ENCODE data around the gene KAZN.

Gene KAZN

GRCh38 chr1:14615549-14616218 lies 17.2 kb downstream of the KAZN start:
- no peak for TF ChIP-seq CTCF (IDR thresholded peaks at IDR 0.05; ENCODE audit: borderline replicate concordance, control extremely low read depth, extremely low read depth, insufficient read depth, missing control alignments)
- DNase-seq (ENCODE audit: low spot score) = no peak
- in situ Hi-C loops (cut with MboI; ENCODE audit: low sequenced_read_pairs, unreplicated experiment) = no loop called here

DNA sequence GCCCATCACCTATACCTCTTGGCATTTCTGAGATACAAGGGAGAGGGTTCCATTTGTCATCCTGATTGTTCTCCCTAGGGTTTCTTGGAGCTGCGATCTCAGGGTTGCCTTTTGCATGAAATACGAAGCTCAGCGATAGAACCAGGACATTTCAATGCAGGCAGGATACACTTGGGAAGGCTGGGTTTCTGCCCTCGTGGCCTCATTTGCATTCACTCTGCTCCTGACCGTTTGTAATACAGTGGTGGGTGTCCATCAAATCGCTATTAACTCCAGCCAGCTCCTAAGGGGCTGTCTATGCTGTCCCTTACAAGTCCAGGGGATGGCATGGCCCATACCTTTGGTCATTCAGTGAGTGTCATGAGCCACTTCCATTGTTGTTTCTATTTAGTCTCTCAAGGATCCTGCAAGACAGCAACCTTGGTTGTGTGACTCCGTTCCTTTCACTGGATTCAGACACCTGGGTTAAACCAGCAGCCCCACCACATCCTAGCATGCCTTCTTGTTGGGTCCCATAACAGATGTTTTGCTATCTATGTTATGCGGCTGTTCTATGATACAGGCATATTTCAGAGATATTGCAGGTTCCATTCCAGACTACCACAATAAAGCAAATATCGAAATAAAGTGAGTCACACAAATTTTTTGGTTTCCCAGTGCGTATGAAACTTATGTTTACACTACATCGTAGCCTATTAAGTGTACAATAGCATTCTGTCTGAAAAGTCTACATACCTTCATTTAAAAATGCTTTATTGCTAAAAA lies 18.3 kb downstream of the KAZN start:
- in situ Hi-C loops (cut with MboI; ENCODE audit: low sequenced_read_pairs, unreplicated experiment) = no loop called here
- no peak for TF ChIP-seq CTCF (IDR thresholded peaks at IDR 0.05; ENCODE audit: borderline replicate concordance, control extremely low read depth, extremely low read depth, insufficient read depth, missing control alignments)

DNA sequence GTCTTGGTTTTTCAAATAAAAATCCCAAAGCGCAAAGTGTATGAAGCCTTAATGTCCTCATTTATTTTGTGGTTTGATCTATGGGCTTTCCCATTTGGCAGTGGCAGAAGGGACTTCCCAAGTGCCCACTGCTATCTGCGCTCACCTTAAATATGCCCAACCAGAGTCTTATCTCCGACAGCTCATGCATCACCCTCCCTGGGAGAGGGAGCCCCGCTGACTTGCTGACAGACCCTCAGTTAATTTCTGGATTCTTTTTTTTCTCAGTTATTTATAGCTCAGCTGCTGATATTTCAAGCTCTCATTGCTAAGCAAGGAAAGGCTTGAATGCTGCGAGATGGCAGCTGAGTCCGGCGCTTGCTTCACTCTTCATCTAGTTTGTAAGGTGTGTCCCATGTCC lies 19.3 kb downstream of the KAZN start:
- in situ Hi-C loops (cut with MboI; ENCODE audit: low sequenced_read_pairs, unreplicated experiment) = no loop called here
- no peak for DNase-seq (ENCODE audit: low spot score)
- TF ChIP-seq CTCF (IDR thresholded peaks at IDR 0.05; ENCODE audit: borderline replicate concordance, control extremely low read depth, extremely low read depth, insufficient read depth, missing control alignments) = no peak

More for the DNA sequence above, 18.3 kb downstream of the KAZN start:
- DNase-seq (ENCODE audit: low spot score) = no peak

DNA sequence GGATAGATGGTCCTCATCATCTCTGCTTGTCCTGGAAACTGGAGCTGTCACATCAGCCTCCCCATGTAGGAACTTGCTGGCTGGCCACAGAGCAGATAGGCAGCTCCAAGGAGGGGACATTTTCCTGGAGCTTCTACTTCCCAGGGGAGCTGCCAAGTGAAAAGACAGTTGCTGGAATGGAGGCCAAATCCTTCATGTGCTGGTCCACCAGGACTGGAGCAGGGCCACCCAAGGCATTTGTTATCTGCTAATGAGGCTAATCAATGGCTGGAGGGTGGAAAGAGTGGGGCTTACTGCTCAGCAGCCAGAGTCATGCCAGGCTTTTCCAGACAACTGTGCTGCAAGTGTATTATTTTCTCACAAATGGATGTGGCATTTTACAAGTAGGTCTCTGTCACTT lies 22.5 kb downstream of the KAZN start:
- no peak for DNase-seq (ENCODE audit: low spot score)
- in situ Hi-C loops (cut with MboI; ENCODE audit: low sequenced_read_pairs, unreplicated experiment) = no loop called here
- TF ChIP-seq CTCF (IDR thresholded peaks at IDR 0.05; ENCODE audit: borderline replicate concordance, control extremely low read depth, extremely low read depth, insufficient read depth, missing control alignments) = no peak

DNA sequence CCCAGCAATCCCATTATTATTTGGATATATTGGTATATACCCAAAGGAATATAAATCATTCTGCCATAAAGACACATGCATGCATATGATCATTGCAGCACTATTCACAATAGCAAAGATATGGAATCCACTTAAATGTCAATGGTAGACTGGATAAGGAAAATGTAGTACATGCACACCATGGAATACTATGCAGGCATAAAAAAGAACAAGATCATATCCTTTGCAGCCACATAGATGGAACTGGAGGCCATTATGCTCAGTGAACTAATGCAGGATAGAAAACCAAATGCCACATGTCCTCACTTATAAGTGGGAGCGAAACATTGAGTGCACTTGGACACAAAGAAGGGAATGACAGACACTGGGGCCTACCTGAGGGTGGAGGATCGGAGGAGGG lies 24.6 kb downstream of the KAZN start:
- in situ Hi-C loops (cut with MboI; ENCODE audit: low sequenced_read_pairs, unreplicated experiment) = no loop called here
- DNase-seq (ENCODE audit: low spot score) = no peak
- TF ChIP-seq CTCF (IDR thresholded peaks at IDR 0.05; ENCODE audit: borderline replicate concordance, control extremely low read depth, extremely low read depth, insufficient read depth, missing control alignments) = no peak

DNA sequence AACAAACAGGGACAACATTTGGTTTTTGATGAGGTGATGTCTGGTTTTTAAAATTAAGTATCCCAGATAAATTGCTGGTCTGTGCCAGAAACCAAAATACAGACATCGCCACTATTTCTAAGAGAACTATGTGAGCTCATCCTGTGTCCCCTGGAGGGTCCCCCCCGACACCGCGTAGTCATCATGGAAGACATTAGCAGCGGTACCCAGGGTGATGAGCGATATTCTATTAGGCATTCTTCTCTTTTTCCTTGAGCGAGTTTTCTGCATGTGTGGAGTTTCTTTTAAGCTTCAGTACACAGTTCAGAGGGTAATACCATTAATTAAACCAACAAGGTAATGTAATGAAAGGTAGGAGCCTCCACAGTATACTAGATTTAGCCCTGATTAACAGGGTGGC lies 26.5 kb downstream of the KAZN start:
- no peak for DNase-seq (ENCODE audit: low spot score)
- no peak for TF ChIP-seq CTCF (IDR thresholded peaks at IDR 0.05; ENCODE audit: borderline replicate concordance, control extremely low read depth, extremely low read depth, insufficient read depth, missing control alignments)
- in situ Hi-C loops (cut with MboI; ENCODE audit: low sequenced_read_pairs, unreplicated experiment) = no loop called here
